GM18861 (cell line): ENCODE measurements around the gene ZG16.

Experiments used
- ATAC-seq: cut with Tn5 transposase; IDR thresholded peaks from one replicate; pipeline ENCODE4 v1.9.1; 2021; ENCODE audit not compliant: unreplicated experiment

ZG16 gene

DNA sequence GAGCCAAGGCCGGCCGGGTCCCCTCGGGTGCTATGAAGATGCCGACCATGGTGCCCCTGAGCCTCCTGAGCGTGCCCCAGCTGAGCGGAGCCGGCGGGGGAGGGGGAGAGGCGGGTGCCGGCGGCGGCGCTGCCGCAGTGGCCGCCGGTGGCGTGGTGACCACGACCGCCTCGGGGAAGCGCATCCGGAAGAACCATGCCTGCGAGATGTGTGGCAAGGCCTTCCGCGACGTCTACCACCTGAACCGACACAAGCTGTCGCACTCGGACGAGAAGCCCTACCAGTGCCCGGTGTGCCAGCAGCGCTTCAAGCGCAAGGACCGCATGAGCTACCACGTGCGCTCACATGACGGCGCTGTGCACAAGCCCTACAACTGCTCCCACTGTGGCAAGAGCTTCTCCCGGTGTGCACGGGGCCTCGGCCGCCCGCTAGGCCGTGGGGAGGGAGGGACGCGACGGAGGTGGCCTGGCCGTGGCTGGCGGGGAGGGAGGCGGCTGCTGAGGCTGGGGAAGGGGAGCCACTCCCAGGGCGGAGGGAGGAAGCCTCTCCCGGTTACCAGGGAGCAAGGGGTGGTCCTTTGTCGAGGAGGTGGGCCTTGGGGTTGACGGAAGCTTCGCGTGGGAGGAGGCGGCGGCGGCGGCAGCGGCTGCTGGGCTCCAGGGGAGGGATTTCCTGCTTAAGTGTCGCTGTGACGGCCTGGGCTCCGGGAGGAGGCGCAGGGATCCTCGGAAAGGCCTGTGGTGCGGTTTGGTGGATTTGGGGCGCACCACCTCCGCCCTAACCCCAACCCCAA, 29.6 kb downstream of the ZG16 start:
- peak; percentile 21 for ATAC-seq

DNA sequence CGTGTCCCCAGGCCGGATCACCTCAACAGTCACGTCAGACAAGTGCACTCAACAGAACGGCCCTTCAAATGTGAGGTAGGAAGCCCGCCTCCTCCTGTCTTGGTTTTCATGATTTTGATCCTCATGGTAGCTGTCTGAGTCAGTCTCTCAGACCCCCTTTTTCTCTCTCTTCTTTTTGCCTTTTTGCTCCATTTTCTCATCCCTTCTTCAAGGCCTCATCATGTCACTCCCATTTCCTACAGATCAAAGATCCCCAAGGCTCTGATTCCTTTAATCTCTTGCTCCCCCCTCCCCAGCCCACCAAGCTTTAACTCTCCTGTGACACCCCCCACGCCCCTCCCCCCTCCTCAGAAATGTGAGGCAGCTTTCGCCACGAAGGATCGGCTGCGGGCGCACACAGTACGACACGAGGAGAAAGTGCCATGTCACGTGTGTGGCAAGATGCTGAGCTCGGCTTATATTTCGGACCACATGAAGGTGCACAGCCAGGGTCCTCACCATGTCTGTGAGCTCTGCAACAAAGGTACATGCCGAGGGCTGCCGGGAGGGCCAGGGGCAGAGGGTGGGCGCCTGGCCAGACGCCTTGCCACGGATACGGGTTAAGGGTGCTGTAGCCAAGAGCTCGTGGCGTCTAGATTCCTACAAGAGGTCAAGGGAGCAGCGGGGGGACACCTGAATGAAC, 30.3 kb downstream of the ZG16 start:
- ATAC-seq: no peak

DNA sequence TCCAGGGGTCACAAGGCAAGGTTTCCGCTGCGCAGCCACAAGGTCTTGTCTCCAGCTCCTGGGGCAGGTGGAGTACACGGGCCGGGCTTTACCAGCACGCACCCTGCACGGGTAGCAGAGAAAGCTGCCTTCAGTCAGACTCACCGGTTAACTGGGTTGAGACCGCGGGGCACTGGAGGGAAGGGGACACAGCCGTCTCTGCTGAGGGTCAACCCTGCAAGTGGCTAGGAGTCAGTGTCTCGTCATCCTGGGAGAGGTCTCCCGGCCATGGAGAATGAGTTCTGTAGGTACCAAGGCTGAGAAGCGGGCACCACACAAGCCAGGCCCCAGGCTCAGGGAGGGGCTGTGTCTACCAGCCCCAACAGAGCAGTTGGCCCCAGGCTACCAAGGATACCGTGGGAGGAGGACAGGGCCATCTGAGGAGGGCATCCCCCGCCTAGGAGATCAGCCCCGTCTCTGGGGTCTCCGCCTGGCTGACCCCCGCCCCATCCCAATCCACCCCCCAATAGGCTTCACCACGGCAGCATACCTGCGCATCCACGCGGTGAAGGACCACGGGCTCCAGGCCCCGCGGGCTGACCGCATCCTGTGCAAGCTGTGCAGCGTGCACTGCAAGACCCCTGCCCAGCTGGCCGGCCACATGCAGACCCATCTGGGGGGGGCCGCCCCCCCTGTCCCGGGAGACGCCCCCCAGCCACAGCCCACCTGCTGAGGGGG, 31.1 kb downstream of the ZG16 start:
- ATAC-seq: no peak

DNA sequence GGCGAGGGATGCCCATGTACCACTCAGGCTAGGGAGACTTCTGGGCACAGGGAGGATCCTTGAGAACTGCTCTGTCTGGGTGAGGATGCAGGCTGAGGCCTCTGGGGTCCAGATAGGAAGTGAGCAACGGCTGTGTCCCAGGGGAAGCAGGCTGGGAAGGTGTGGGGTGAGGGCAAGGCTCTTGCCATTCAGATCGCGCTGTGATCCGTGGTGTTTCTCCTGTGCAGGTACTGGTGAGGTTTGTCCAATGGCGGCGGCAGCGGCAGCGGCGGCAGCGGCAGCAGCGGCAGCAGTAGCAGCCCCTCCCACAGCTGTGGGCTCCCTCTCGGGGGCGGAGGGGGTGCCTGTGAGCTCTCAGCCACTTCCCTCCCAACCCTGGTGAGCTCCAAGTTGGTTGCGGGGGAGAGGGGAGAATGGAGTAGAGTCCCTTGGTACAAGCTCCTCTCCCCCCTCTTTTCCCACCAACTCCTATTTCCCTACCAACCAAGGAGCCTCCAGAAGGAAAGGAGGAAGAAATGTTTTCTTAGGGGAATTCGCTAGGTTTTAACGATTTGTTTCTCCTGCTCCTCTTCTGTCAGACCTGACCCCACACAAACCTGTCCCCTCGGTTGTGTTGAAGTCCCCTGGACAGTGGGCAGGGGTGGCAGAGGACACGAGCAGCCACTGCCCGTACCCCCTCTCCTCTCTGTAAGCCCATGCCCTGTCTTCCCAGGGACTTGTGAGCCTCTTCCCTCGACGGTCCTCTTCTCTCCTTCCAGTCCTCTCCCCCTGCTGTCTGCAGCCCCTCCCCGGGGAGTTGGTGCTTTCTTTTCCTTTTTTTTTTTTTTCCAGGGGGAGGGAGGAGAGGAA, 32.0 kb downstream of the ZG16 start:
- no peak for ATAC-seq

DNA sequence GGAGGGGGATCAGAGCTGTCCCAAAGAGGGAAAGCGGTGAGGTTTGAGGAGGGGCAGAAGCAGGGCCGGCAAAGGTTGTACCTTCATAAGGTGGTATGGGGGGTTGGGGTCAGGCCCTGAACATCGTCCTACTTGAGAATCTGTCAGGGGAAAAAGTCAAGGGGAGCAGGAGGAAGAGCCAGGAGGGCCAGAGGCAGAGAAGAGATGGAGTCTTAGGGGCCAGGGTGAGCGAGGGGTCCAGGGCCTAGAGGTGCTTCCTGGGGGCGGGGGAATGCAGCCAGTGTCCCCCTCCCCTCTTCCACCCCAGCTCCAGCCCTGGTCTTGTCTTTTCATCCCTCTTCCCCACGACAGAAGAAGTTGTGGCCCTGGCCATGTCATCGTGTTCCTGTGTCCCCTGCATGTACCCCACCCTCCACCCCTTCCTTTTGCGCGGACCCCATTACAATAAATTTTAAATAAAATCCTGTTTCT, 32.7 kb downstream of the ZG16 start:
- no peak for ATAC-seq

DNA sequence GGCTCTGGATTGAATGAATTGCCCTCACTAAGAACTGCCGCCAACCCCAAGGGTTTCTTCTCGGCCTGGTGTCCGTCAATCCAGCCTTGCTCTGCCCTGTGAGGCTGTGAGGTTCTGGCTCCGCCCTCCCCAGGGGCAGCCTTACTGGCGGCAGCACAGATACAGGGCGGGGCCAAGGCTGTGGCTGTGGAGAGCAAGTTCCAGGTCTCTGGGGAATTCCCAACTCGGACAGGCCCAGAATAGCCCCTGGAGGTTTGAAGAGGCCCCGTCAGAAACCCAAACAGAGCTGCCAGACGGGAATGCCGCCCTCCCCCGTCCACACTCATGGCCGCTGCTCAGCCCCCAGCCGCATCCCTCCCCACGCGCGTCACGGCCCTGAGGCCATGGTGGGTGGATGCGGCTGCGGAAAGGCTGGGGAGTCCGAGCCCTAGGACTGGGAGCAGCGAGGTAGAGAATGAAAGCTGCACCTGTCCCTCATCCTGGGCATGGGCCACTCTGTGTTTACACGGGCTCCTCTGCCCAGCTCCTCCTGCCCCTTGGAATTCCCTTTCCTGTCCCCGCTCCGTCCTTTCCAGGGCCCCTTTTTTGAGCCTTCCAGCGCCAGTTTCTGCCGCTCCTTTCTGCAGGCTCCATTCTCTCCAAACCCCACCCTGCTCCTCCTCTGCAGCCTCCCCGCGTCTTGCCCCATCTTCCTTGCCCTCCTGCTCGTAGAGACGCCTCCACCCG, 33.3 kb downstream of the ZG16 start:
- no peak for ATAC-seq

DNA sequence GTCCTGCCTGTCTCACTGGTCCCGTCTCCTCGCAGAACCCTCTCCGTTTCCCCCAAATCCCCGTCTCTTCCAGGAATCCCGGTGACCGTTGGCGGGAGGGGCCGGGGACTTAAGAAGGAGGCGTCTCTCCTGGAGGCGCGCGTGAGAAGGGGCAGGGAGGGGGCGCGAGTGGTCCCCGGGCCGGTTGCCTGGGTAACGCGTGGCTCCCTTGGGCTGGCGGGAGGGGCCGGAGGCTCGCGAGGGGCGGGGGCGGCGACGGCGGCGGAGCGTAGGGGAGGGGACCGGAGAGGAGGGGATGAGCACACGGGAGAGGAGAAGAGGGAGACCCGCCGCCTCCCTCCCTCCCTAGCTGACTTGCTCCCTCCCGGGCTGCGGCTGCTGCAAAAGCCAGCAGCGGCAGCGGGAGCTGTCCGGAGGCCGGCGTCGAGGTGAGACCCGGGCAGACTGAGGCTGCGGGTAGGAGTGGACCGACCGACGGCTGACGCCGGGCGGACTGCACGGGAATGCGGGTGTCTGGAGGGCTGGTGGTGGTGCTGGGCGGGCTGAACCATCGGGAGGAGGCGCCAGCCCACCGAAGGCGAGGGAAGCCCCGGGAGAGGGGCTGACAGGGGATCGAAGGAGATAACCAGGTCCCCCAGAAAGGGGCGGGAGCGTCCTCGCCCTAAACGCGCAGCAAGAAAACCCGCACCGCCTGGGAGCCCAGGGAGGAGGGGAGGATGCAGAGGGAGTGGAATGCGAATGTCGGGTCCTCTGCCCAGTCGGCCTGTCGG, 34.0 kb downstream of the ZG16 start, which contains the start of gene PRRT2:
Gene PRRT2, plus strand, starts transcription at position 298 of the 770 bp plus-strand sequence. CDS start 862 bp downstream, outside the sequence.
- no peak for ATAC-seq

DNA sequence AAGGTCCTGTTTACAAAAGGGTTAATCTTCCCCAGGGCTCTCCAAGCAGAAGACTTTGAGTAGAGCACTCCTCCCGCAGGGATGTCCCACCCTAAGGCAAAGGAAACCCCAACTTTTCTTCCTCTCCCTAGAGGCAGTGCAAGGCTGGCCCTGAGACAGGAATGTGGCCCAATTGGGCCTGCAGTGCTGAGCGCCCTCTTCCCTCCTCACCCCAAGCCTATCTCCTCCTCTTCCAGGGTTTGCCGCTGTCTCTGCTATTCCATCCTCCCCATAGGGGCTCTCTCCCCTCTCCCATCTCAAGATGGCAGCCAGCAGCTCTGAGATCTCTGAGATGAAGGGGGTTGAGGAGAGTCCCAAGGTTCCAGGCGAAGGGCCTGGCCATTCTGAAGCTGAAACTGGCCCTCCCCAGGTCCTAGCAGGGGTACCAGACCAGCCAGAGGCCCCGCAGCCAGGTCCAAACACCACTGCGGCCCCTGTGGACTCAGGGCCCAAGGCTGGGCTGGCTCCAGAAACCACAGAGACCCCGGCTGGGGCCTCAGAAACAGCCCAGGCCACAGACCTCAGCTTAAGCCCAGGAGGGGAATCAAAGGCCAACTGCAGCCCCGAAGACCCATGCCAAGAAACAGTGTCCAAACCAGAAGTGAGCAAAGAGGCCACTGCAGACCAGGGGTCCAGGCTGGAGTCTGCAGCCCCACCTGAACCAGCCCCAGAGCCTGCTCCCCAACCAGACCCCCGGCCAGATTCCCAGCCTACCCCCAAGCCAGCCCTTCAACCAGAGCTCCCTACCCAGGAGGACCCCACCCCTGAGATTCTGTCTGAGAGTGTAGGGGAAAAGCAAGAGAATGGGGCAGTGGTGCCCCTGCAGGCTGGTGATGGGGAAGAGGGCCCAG, 34.9 kb downstream of the ZG16 start:
- no peak for ATAC-seq

DNA sequence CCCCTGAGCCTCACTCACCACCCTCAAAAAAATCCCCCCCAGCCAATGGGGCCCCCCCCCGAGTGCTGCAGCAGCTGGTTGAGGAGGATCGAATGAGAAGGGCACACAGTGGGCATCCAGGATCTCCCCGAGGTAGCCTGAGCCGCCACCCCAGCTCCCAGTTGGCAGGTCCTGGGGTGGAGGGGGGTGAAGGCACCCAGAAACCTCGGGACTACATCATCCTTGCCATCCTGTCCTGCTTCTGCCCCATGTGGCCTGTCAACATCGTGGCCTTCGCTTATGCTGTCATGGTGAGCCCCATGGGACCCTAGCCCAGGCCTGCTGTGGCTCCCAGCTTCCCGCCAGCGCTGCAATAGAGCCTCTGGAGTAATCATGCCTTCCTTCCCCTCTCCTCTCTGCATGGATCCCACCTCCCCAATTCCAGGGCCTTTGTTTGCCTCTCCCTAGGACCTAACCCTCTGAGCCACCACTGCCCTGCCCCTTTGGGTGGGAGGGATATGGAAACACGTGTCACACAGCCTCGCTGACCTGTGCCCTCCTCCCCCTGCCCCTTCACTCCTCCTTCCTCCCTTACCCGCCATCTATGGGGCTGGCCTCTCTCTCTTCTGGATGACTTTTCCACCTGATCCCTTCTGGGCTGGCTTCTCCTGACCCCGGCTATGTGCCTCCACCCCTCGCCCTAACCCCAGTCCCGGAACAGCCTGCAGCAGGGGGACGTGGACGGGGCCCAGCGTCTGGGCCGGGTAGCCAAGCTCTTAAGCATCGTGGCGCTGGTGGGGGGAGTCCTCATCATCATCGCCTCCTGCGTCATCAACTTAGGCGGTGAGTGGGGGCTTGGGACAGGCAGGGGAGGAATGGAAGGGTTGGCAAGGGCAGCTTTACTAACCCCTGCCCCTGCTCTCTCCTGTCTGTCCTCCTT, 35.8 kb downstream of the ZG16 start:
- ATAC-seq: no peak

DNA sequence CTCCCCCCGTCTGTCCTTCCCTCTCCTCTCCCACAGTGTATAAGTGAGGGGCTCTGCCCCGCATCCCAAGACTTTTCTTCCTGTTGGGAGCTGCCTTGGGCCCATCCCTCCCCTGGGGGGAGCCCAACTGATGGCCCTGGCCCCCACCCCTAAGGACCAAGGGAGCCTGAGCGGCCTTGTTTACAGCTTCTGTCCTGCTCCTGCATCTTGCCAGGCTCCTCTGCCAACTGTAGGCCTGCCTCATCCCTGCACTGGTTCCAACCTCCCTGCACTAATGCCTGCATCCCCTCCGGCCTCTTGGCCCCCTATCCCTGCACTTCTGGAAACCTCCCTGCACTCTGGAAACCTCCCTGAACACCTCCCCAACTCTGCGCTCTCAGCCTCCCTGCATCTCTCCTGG, 36.5 kb downstream of the ZG16 start:
- no peak for ATAC-seq

DNA sequence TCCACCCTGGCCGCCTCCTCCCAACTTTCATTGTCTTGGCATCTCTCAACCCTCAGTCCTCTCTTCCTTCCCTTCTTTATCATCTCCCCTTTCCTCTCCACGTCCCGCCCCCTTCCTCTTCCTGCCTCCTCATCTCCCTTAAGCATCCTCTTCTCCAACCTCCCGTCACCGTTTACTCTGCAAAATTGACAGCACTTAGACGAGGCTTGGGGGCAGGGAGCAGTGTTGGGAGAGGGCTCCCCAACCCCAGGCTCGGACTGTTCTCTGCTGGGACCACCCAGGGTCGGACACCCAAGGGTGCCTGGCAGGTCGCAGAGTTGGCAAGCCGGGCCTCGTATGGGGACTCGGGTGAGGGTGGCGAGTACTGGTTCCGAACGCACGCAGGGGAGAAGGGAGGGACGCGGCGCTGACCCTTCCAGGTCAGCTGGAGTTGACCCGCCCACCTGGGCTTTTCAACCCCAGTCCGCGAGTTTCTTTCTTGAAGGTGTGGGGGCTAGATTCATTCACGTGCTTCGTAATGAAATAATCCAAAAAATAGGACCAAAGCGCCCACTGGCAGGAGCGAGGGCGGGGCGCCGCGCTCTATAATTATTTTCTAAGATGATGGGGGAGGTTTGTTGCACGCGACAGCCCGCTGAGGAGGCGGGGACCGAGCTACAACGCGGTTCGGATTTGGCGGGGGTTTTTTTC, 37.1 kb downstream of the ZG16 start:
- no peak for ATAC-seq

DNA sequence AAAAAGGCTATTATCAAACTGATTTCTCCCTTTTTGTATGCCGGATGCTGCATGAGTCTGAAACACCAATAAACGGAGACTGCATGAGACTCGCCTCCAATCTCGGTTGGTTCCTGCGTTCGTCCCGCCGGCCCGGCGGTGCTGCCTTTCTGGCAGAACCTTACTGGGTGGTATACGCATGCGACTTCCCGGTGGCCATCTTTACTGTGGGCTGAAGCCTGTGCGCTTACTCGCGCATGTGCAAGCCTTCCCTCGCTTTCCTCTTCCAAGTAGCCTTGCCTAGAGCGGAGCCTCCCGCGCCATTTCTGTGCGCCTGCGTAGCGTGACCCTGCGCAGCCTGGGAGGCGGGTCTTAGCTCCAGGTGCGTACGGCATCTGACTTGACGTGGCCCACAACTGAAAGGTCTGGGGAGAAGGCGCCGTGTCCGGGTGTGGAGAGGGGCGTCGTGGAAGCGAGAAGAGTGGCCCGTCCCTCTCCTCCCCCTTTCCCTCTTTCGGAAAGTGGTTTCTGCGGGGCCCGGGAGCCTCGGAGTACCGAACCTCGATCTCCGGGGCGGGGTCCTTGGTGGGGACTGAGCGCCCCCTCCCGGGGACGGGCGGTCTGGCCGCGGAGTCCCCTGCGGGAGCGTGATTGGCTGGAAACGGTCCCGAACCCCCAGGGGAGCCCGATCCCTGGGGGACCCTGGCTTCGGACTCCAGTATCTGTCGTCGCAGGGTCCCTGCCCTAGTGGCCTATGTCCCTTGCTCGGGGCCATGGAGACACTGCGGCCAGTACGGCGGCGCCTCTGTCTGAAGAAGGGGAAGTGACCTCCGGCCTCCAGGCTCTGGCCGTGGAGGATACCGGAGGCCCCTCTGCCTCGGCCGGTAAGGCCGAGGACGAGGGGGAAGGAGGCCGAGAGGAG, 38.0 kb downstream of the ZG16 start, which contains the start of gene PAGR1:
Gene PAGR1, plus strand, starts transcription at position 360 of the 901 bp plus-strand sequence. Its CDS starts 374 bp downstream, at position 734.
- ATAC-seq: peak; percentile 47

DNA sequence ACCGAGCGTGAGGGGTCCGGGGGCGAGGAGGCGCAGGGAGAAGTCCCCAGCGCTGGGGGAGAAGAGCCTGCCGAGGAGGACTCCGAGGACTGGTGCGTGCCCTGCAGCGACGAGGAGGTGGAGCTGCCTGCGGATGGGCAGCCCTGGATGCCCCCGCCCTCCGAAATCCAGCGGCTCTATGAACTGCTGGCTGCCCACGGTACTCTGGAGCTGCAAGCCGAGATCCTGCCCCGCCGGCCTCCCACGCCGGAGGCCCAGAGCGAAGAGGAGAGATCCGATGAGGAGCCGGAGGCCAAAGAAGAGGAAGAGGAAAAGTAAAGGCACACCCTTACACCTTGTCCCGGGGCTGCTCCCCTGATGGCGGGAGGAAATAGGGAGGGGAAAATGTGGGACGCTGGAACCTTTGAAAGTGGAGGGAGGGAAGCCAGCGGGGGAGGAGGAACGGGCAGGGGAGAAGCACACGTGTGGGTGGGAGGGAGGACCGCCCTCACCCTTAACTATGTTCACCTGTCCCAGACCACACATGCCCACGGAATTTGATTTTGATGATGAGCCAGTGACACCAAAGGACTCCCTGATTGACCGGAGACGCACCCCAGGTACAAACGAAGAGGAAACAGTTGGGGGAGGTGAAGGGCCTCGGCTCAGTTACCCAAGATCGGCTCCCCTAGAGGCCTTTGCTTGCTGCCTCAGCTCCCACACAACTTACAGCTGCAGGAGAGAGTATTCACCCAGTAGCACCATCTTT, 38.8 kb downstream of the ZG16 start:
- ATAC-seq: no peak

DNA sequence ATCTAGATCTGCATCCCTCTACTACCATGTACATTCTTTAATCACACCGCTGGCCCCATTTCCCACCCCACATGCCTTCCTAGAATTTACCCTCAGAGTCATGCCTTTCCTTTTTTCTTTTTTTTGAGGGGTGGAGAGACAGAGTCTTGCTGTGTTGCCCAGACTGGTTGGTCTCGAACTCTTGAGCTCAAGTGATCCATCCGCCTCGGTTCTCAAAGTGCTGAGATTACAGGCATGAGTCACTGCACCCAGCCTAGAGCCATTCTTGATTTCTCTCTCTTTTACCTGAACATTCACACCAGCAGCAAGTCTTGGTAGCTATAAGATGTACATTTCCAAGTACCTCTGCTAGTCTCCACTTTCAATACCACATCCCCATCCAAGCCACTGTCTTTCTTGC, 40.0 kb downstream of the ZG16 start:
- ATAC-seq: no peak

DNA sequence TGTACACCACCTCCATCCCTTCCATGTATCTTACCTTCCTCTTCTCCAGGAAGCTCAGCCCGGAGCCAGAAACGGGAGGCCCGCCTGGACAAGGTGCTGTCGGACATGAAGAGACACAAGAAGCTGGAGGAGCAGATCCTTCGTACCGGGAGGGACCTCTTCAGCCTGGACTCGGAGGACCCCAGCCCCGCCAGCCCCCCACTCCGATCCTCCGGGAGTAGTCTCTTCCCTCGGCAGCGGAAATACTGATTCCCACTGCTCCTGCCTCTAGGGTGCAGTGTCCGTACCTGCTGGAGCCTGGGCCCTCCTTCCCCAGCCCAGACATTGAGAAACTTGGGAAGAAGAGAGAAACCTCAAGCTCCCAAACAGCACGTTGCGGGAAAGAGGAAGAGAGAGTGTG, 41.5 kb downstream of the ZG16 start:
- no peak for ATAC-seq
